K562 (cell line): ENCODE results near the gene ZNF736. TPM values are rescaled to one million over a fixed set of nuclear protein-coding genes. Genes with fewer than 3 reads are reported as not detected.

Experiments used
- ATAC-seq: fragments of 200-7000 bp; cut with Tn5 transposase; 3 replicates; pipeline ENCODE4 v1.9.1; 2020; ENCODE audit warnings: moderate library complexity
- BruUV-seq: library from RNA; stranded (reverse); fragments of 400-500 nt; replicated peaks from 2 replicates; lab custom pipeline; 2021; lab: Mats Ljungman, UMichigan
- CTCF ChIA-PET: fragments of 300-600 bp; formaldehyde crosslinking; extraction: SDS; loops from one replicate; lab custom pipeline; 2021; ENCODE audit warnings: low intra/inter-chr PET ratio; lab: Yijun Ruan, JAX
- POLR2A ChIA-PET: fragments of 300-600, 350-650 bp; sonication (Branson Sonifier 250); formaldehyde crosslinking; extraction: SDS; loops from one replicate; lab custom pipeline; 2021; ENCODE audit warnings: antibody characterized with exemption, inconsistent platforms; lab: Yijun Ruan, JAX
- DNase-seq, 4 experiments: peaks; one replicate each; pipeline versions ENCODE4 v3.0.0 to v3.0.0-alpha.2; 2011 to 2018; ENCODE audit warnings: low spot score in 3 of 4, mixed read lengths in 3 of 4; ENCODE audit errors: extremely low read depth in 1 of 4
- FAIRE-seq: peaks from 2 replicates; lab custom pipeline; 2011; peaks lifted over from hg19 to GRCh38; lab: Jason Lieb, UNC
- H2AFZ ChIP-seq: 2 replicates; pipeline ENCODE4 v1.6.0; 2011; ENCODE audit warnings: low read depth, low read length, control low read depth, inconsistent platforms
- H3K27ac ChIP-seq: fragments of 200-600 bp; 3 replicates; pipeline ENCODE4 v1.8.0; 2011; ENCODE audit warnings: low read depth, mild to moderate bottlenecking, control low read depth, inconsistent platforms, low read length, moderate library complexity, mixed read lengths; ENCODE audit errors: extremely low read depth
- H3K27me3 ChIP-seq, 2 experiments: fragments of 300-600 bp in 1 of 2; 2 replicates in 1 of 2; 3 replicates in 1 of 2; pipeline versions ENCODE4 v1.6.0 to v1.8.0; 2011; ENCODE audit warnings: inconsistent platforms in 2 of 2, low read length in 2 of 2, mild to moderate bottlenecking in 1 of 2, mixed read lengths in 1 of 2, moderate library complexity in 1 of 2; ENCODE audit not compliant: control insufficient read depth in 2 of 2, insufficient read depth in 2 of 2
- H3K36me3 ChIP-seq: fragments of 300-600 bp; 3 replicates; pipeline ENCODE4 v1.8.0; 2011; ENCODE audit warnings: mild to moderate bottlenecking, low read length, inconsistent platforms; ENCODE audit not compliant: control insufficient read depth, insufficient read depth
- H3K4me1 ChIP-seq, 2 experiments: fragments of 200-600 bp in 1 of 2; replicated peaks in 1 of 2; 2 replicates in 1 of 2; 3 replicates in 1 of 2; pipeline versions ENCODE4 v1.5.1 to v1.8.0; 2011; ENCODE audit warnings: inconsistent platforms in 2 of 2, low read length in 2 of 2, mild to moderate bottlenecking in 1 of 2, mixed read lengths in 1 of 2, moderate library complexity in 1 of 2; ENCODE audit not compliant: control insufficient read depth in 2 of 2, insufficient read depth in 2 of 2
- H3K4me2 ChIP-seq: 2 replicates; pipeline ENCODE4 v1.6.1; 2011; ENCODE audit warnings: low read length, control low read depth, inconsistent platforms, mixed read lengths; ENCODE audit not compliant: insufficient read depth
- H3K4me3 ChIP-seq: fragments of 200-600 bp; sonication (generic), shearing (Covaris generic); 2 replicates; pipeline ENCODE4 v1.5.1; 2016; ENCODE audit warnings: control low read depth, inconsistent platforms
- H3K79me2 ChIP-seq: fragments of 200-600 bp; 3 replicates; pipeline ENCODE4 v1.8.0; 2011; ENCODE audit warnings: low read length, inconsistent platforms; ENCODE audit not compliant: control insufficient read depth, insufficient read depth
- H3K9ac ChIP-seq, 2 experiments: 2 replicates each; pipeline versions ENCODE4 v1.6.0 to v1.6.1; 2011; ENCODE audit warnings: low read depth in 2 of 2, low read length in 2 of 2, control low read depth in 1 of 2, inconsistent platforms in 1 of 2, mild to moderate bottlenecking in 1 of 2, mixed read lengths in 1 of 2; ENCODE audit not compliant: insufficient read depth in 1 of 2
- H3K9me1 ChIP-seq: one replicate; pipeline ENCODE4 v1.6.0; 2011; ENCODE audit warnings: inconsistent platforms, mild to moderate bottlenecking, low read length, moderate library complexity; ENCODE audit not compliant: control insufficient read depth, insufficient read depth
- H3K9me3 ChIP-seq: replicated peaks from 2 replicates; pipeline ENCODE4 v1.5.1; 2011; ENCODE audit warnings: low read depth, low read length, inconsistent platforms; ENCODE audit not compliant: control insufficient read depth, insufficient read depth
- H4K20me1 ChIP-seq: replicated peaks from 2 replicates; pipeline ENCODE4 v1.6.1; 2011; ENCODE audit warnings: low read length, inconsistent platforms, mixed read lengths; ENCODE audit not compliant: control insufficient read depth, insufficient read depth
- CBFB ChIP-seq: sonication (generic); formaldehyde crosslinking; IDR thresholded peaks from 2 replicates; pipeline ENCODE4 v1.4.0; 2020; ENCODE audit warnings: mild to moderate bottlenecking, missing genetic modification reagents
- E2F3 ChIP-seq: fragments of 250-450 bp; sonication (Bioruptor Pico); IDR thresholded peaks from 2 replicates; pipeline ENCODE4 v1.4.0; 2020; ENCODE audit warnings: mild to moderate bottlenecking
- FOXJ3 ChIP-seq: sonication (generic); formaldehyde crosslinking; IDR thresholded peaks from 2 replicates; pipeline ENCODE4 v1.4.0; 2020; ENCODE audit warnings: mild to moderate bottlenecking, missing genetic modification reagents
- NCOA6 ChIP-seq: fragments of 450-650 bp; IDR thresholded peaks from 2 replicates; pipeline ENCODE4 v1.6.1; 2017; ENCODE audit warnings: mild to moderate bottlenecking
- NR2F6 ChIP-seq: fragments of 450-650 bp; formaldehyde crosslinking; IDR thresholded peaks from 2 replicates; pipeline ENCODE4 v1.4.0; 2020; ENCODE audit warnings: mild to moderate bottlenecking
- PHB2 ChIP-seq: fragments of 450-650 bp; IDR thresholded peaks from 2 replicates; pipeline ENCODE4 v1.6.1; 2017; ENCODE audit warnings: low read depth
- PHTF2 ChIP-seq: fragments of 250-450 bp; sonication (Bioruptor Pico); IDR thresholded peaks from 2 replicates; pipeline ENCODE4 v1.5.0; 2021; ENCODE audit warnings: mild to moderate bottlenecking
- PYGO2 ChIP-seq: fragments of 450-650 bp; IDR thresholded peaks from 2 replicates; pipeline ENCODE4 v1.6.1; 2016; ENCODE audit warnings: mild to moderate bottlenecking, missing genetic modification characterization, moderate library complexity, missing compliant biosample characterization
- SAFB ChIP-seq: fragments of 200-400 bp; formaldehyde crosslinking; IDR thresholded peaks from 2 replicates; pipeline ENCODE4 v1.6.1; 2017; ENCODE audit warnings: low read depth, low read length, borderline replicate concordance
- SRSF1 ChIP-seq: fragments of 200-400 bp; formaldehyde crosslinking; IDR thresholded peaks from 2 replicates; pipeline ENCODE4 v1.6.1; 2017; ENCODE audit warnings: mild to moderate bottlenecking, low read depth, low read length, moderate library complexity
- SRSF9 ChIP-seq: fragments of 200-400 bp; formaldehyde crosslinking; IDR thresholded peaks from 2 replicates; pipeline ENCODE4 v1.6.1; 2017; ENCODE audit warnings: low read depth, low read length, borderline replicate concordance
- XRCC4 ChIP-seq: IDR thresholded peaks from one replicate; pipeline ENCODE4 v1.6.1; 2011; ENCODE audit not compliant: insufficient read depth, insufficient read length; ENCODE audit errors: extremely low read depth
- YBX1 ChIP-seq: fragments of 450-650 bp; IDR thresholded peaks from 2 replicates; pipeline ENCODE4 v1.7.1; 2016; ENCODE audit warnings: mild to moderate bottlenecking
- ZKSCAN3 ChIP-seq: fragments of 250-450 bp; sonication (Bioruptor Pico); IDR thresholded peaks from 2 replicates; pipeline ENCODE4 v1.4.0; 2020
- ZNF239 ChIP-seq: fragments of 250-450 bp; sonication (Bioruptor Pico); IDR thresholded peaks from 2 replicates; pipeline ENCODE4 v1.4.0; 2020; ENCODE audit warnings: mild to moderate bottlenecking
- ZNF699 ChIP-seq: fragments of 250-450 bp; sonication (Bioruptor Pico); IDR thresholded peaks from 2 replicates; pipeline ENCODE4 v1.8.0; 2021; ENCODE audit warnings: mild to moderate bottlenecking, moderate library complexity; ENCODE audit not compliant: insufficient replicate concordance
- in situ Hi-C: fragments of 300-500 bp; cut with MboI; formaldehyde crosslinking; loops from 4 replicates; pipeline ENCODE4 v1.15.0; 2018; ENCODE audit warnings: inconsistent platforms, mixed read lengths
- intact Hi-C: fragments of 100-400 bp; cut with micrococcal nuclease; formaldehyde crosslinking; loops from 2 replicates; pipeline ENCODE4 v1.14.2; 2022
- polyA plus RNA-seq, 8 experiments: library from polyadenylated mRNA; depleted of rRNA in 4 of 8; stranded (reverse) in 5 of 8; unstranded in 3 of 8; fragments of >200 nt; fragmentation: Nextera tagmentation in 2 of 8; fragmentation: Illumina TruSeq in 1 of 8; extraction: Ambion mirVana in 2 of 8; extraction: Trizol in 1 of 8; gene quantifications; 2 replicates each; pipeline versions ENCODE4 v1.2.1 to v1.2.3, GENCODE V29; 2011 to 2014; ENCODE audit warnings: inconsistent platforms in 1 of 8, missing spikeins in 1 of 8
- total RNA-seq, 7 experiments: library from RNA; depleted of rRNA in 6 of 7; stranded (reverse); fragments of >200 nt in 6 of 7; fragmentation: Illumina TruSeq in 2 of 7; extraction: Trizol in 2 of 7; gene quantifications; 2 replicates each; pipeline versions ENCODE4 v1.2.1 to v1.2.3, GENCODE V29; 2011 to 2021; ENCODE audit warnings: low replicate concordance in 1 of 7
- TF ChIP-seq, protein P1 (sequence below): fragments of 450-650 bp; IDR thresholded peaks from 2 replicates; pipeline ENCODE4 v1.6.1; 2016; ENCODE audit warnings: low read depth

ZNF736 gene
- total and polyA plus RNA-seq, 9 of the 15 experiments (the other 6 are each of a cell fraction or from before 2014, with no cell fraction given): 2.7 to 15.6 (median 7.6) TPM

DNA sequence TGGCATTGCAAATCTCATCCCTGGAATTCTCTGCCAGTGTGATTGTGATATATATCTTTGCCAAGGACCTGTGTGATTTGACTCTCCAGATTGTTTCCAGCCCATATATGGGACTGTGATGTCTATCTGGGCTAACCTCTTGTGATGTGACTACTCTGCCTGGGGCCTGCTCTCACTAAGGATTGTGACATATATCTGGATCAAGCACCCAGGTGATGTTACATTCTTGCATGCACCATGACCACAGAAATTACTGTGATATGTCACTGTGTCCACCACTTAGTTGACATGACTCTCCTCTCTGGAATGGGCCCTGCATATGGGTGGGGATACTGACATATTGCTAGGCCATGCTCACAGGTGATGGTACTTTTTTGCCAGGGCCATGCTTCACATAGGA is 86.6 kb downstream of the ZNF736 start:
- Histone ChIP-seq H3K36me3 (no peaks in the 10 kb centered on the region), H3K9me3 (no peaks in the 10 kb centered on the region; the same call in 1 of the 2 replicates), H3K4me3 (no peak overlapping the region), H3K27ac (no peak overlapping the region), H3K4me1 (no peaks in the 10 kb centered on the region), H3K9me1 (no peaks in the 10 kb centered on the region), H3K4me2 (no peak overlapping the region), H4K20me1 (no peaks in the 10 kb centered on the region), H2AFZ (no peak overlapping the region), H3K79me2 (no peaks in the 10 kb centered on the region), H3K27me3 (no peaks in the 10 kb centered on the region), H3K9ac (no peak overlapping the region)
- in situ Hi-C loops: no loop called here
- ChIA-PET CTCF (no interaction called here), POLR2A (no interaction called here)
- no TSS peak for BruUV-seq
- no peak for DNase-seq
- no peak for TF ChIP-seq E2F3 (CRISPR knock-in tag)
- TF ChIP-seq SRSF1: no peak
- no peak for TF ChIP-seq PHB2
- TF ChIP-seq SAFB: no peak
- no peak for TF ChIP-seq FOXJ3 (CRISPR knock-in tag)
- no peak for TF ChIP-seq ZNF239 (CRISPR knock-in tag)
- TF ChIP-seq NR2F6 (CRISPR knock-in tag): no peak
- no peak for TF ChIP-seq ZNF699 (CRISPR knock-in tag)
- no peak for TF ChIP-seq XRCC4
- TF ChIP-seq, protein P1, sequence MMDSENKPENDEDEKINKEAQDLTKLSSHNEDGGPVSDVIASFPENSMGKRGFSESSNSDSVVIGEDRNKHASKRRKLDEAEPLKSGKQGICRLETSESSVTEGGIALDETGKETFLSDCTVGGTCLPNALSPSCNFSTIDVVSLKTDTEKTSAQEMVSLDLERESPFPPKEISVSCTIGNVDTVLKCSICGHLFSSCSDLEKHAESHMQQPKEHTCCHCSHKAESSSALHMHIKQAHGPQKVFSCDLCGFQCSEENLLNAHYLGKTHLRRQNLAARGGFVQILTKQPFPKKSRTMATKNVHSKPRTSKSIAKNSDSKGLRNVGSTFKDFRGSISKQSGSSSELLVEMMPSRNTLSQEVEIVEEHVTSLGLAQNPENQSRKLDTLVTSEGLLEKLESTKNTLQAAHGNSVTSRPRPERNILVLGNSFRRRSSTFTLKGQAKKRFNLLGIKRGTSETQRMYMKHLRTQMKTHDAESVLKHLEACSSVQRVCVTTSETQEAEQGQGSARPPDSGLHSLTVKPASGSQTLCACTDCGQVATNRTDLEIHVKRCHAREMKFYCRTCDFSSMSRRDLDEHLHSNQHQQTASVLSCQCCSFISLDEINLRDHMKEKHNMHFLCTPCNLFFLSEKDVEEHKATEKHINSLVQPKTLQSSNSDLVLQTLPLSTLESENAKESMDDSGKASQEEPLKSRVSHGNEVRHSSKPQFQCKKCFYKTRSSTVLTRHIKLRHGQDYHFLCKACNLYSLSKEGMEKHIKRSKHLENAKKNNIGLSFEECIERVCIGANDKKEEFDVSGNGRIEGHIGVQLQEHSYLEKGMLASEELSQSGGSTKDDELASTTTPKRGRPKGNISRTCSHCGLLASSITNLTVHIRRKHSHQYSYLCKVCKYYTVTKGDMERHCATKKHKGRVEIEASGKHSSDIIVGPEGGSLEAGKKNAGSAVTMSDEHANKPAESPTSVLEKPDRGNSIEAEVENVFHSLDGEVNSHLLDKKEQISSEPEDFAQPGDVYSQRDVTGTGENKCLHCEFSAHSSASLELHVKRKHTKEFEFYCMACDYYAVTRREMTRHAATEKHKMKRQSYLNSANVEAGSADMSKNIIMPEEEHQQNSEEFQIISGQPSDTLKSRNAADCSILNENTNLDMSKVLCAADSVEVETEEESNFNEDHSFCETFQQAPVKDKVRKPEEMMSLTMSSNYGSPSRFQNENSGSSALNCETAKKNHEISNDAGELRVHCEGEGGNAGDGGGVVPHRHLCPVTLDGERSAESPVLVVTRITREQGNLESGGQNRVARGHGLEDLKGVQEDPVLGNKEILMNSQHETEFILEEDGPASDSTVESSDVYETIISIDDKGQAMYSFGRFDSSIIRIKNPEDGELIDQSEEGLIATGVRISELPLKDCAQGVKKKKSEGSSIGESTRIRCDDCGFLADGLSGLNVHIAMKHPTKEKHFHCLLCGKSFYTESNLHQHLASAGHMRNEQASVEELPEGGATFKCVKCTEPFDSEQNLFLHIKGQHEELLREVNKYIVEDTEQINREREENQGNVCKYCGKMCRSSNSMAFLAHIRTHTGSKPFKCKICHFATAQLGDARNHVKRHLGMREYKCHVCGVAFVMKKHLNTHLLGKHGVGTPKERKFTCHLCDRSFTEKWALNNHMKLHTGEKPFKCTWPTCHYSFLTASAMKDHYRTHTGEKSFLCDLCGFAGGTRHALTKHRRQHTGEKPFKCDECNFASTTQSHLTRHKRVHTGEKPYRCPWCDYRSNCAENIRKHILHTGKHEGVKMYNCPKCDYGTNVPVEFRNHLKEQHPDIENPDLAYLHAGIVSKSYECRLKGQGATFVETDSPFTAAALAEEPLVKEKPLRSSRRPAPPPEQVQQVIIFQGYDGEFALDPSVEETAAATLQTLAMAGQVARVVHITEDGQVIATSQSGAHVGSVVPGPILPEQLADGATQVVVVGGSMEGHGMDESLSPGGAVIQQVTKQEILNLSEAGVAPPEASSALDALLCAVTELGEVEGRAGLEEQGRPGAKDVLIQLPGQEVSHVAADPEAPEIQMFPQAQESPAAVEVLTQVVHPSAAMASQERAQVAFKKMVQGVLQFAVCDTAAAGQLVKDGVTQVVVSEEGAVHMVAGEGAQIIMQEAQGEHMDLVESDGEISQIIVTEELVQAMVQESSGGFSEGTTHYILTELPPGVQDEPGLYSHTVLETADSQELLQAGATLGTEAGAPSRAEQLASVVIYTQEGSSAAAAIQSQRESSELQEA: no peak
- no peak for TF ChIP-seq PHTF2 (CRISPR knock-in tag)
- no peak for TF ChIP-seq CBFB (CRISPR knock-in tag)
- no peak for TF ChIP-seq NCOA6
- no peak for TF ChIP-seq PYGO2
- TF ChIP-seq YBX1: no peak
- TF ChIP-seq ZKSCAN3 (CRISPR knock-in tag): no peak
- TF ChIP-seq SRSF9: no peak
- no peak for ATAC-seq
- intact Hi-C loops: no loop called here
- no peak for FAIRE-seq
